ENCODE data around the gene IL3.

Gene IL3, protein sequence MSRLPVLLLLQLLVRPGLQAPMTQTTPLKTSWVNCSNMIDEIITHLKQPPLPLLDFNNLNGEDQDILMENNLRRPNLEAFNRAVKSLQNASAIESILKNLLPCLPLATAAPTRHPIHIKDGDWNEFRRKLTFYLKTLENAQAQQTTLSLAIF

DNA sequence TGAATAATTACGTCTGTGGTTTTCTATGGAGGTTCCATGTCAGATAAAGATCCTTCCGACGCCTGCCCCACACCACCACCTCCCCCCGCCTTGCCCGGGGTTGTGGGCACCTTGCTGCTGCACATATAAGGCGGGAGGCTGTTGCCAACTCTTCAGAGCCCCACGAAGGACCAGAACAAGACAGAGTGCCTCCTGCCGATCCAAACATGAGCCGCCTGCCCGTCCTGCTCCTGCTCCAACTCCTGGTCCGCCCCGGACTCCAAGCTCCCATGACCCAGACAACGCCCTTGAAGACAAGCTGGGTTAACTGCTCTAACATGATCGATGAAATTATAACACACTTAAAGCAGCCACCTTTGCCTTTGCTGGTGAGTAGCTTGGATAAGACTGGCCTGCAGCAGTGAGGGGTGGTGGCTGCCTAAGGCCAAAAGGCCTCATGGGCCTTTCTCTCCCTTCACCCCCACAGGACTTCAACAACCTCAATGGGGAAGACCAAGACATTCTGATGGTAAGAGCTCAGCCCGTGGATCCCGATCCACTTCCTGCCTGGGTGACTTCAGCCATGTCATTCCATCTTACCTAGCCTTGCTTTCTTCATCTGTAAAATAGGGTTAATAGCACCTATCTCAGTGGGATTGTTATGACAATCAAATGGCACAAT is at the start of gene IL3:
Gene IL3, plus strand, starts transcription at position 155 of the 661 bp plus-strand sequence. Its CDS starts 52 bp downstream, at position 207.
- Histone ChIP-seq H3K9me3 (ENCODE audit: low read length) (no peaks in the 10 kb centered on the region), H3K4me1 (ENCODE audit: insufficient read depth, low read length) (no peaks in the 10 kb centered on the region), H3K27me3 (ENCODE audit: insufficient read depth, low read length) (no peaks in the 10 kb centered on the region), H3K4me3 (ENCODE audit: low read length) (no peak within 1 kb of the TSS), H3K36me3 (ENCODE audit: insufficient read depth, low read length) (no peaks in the 10 kb centered on the region), H2AFZ (ENCODE audit: low read depth, low read length) (no peak within 1 kb of the TSS)

DNA sequence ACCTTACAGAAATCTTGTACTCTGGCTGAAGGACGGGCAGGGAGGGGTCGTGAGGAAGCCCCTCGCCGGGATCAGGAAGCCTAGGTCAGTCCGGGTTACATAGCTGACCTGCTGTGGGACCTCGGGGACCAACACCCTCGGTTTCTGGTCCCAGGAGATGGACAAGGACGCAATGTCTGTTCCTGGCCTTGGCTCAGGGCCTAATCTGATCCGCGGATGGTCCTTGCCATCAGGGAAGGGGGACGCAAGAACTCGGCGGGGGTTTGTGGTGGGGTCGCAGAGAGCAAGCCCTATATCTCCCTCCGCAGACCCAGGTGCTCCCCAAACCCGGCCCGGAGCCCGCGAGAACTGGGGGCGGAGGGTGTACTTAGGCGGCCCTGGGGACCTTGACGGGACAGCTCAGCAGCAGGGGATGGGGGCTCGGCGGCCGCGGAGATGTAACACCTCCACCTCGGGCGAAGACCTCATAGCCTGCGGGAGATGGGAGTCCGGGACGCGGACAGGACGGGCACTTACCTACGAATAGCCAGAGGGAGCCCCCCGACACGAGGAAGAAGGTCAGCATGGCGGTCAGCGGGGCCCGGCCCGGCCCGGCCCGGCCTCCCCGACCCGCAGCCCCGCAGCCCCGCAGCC is 49.4 kb upstream of the IL3 start:
- H3K9me3 ChIP-seq (ENCODE audit: low read length) = no peaks in the 10 kb centered on the region
- no peaks in the 10 kb centered on the region for H3K36me3 ChIP-seq (ENCODE audit: insufficient read depth, low read length)
- peaks cover 10% of the 10 kb centered on the region for H3K4me1 ChIP-seq (ENCODE audit: insufficient read depth, low read length)
- H3K4me3 ChIP-seq (ENCODE audit: low read length) = peak overlapping the region; percentile 51
- H2AFZ ChIP-seq (ENCODE audit: low read depth, low read length) = peak overlapping the region; percentile 91
- peaks cover 41% of the 10 kb centered on the region for H3K27me3 ChIP-seq (ENCODE audit: insufficient read depth, low read length)

DNA sequence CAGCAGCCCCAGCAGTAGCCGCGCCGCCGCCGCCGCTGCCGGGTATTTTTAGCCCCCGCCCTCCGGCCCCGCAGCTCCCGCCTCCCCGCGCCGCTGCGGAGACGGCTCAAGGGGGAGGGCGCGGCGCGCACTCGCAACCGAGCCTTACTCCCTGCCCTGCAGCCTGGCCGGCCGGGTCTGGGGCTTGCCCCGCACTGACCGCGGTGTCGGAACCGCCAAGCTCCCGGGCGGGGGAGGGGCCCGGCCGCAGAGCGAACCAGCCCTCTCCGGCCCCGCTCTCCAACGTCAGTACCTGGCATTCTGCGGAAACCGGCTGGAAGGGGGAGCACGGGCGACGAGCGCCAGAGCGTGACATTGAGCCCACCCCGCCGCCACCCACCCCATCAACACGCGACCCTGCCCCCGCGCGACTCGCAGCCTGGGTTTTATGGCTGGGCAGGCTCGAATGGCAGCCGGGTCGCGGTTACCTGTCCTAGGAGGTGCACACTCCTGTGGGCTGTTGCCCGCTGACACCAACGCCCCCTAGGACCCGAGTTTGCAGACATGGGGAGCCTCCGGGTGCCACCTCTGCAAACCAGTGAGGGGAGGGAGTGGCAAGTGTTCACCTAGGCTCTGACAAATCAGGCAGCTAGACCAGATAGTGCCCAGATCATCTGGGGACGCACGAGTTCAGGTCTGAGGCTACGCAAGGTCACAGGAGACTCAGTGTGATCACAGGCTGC is 48.7 kb upstream of the IL3 start, which contains the start of gene ACSL6:
Gene ACSL6, minus strand, starts transcription at position 37 of the 722 bp plus-strand sequence. CDS start 105 bp downstream, outside the sequence.
- H3K4me3 ChIP-seq (ENCODE audit: low read length) = peak within 1 kb of the TSS; percentile 51
- peak within 1 kb of the TSS; percentile 91 for H2AFZ ChIP-seq (ENCODE audit: low read depth, low read length)
- no peaks in the 10 kb centered on the region for H3K9me3 ChIP-seq (ENCODE audit: low read length)
- no peaks in the 10 kb centered on the region for H3K36me3 ChIP-seq (ENCODE audit: insufficient read depth, low read length)
- H3K27me3 ChIP-seq (ENCODE audit: insufficient read depth, low read length) = peaks cover 41% of the 10 kb centered on the region
- peaks cover 10% of the 10 kb centered on the region for H3K4me1 ChIP-seq (ENCODE audit: insufficient read depth, low read length)

DNA sequence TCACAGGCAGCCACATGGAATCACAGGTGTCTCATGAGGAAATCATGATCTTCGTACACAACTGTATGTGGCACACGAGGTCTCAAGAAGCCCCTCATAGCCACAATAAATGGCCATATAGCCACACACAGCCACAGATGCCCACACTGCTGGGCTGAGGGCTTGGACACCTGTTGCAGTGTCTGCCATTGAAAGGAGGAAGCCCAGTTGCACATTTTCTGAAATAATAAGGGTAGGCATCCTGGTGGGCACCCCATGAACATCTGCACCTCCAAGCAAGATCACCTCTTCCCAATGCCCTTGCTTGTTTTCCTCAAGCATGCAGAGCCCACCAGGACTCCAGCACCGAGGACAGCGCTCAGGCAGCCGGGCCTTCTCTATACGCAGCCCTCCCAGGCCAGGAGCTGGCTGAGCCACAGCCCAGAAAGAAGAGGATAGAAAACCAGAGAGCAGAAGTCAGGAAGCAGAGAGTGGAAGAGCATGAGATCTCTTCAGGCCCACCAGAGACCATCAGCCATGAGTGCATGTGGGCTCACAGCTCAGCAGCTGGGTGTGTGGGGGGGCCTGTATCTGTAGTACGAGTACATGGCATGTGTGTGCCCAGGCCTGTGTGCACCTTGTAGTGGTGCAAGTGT is 48.0 kb upstream of the IL3 start:
- H3K27me3 ChIP-seq (ENCODE audit: insufficient read depth, low read length) = peaks cover 41% of the 10 kb centered on the region
- H3K9me3 ChIP-seq (ENCODE audit: low read length) = no peaks in the 10 kb centered on the region
- no peaks in the 10 kb centered on the region for H3K36me3 ChIP-seq (ENCODE audit: insufficient read depth, low read length)
- H3K4me3 ChIP-seq (ENCODE audit: low read length) = peak overlapping the region; percentile 51
- no peak overlapping the region for H2AFZ ChIP-seq (ENCODE audit: low read depth, low read length)
- H3K4me1 ChIP-seq (ENCODE audit: insufficient read depth, low read length) = peaks cover 10% of the 10 kb centered on the region

DNA sequence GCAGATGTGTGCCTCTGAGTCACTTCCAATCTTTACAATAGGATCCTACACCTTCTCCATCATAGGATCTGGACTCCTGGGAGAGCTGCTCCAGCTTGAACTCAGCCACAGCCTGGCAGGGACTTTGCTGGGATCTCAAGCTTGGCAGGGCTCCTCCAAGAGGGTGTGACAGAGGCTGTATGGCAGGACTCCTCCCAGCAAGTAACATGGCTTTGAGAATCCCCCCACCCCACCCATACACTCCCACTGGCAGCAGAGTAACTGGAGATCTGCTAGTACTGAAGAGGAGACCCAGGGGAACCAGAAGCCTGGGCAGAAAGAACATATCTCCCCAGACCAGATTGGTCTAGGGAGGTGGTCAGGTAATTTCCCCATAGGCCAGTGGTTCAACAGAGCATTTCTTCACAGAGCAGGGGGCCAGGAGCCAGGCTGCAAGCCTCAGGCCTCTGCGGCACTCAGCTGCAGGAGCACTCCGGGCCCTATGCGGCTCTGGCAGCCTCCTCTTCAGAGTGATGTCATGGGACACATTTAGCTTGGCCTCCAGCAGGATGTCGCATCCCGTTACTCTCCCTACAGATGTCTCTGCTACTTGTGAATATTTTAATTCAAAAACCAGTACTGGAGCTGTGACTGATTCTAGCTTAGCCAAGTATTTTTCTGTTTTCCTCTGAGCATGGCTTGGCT is 47.3 kb upstream of the IL3 start:
- Histone ChIP-seq H3K9me3 (ENCODE audit: low read length) (no peaks in the 10 kb centered on the region), H3K36me3 (ENCODE audit: insufficient read depth, low read length) (no peaks in the 10 kb centered on the region), H2AFZ (ENCODE audit: low read depth, low read length) (no peak overlapping the region), H3K4me1 (ENCODE audit: insufficient read depth, low read length) (peaks cover 10% of the 10 kb centered on the region), H3K4me3 (ENCODE audit: low read length) (no peak overlapping the region), H3K27me3 (ENCODE audit: insufficient read depth, low read length) (peaks cover 41% of the 10 kb centered on the region)

DNA sequence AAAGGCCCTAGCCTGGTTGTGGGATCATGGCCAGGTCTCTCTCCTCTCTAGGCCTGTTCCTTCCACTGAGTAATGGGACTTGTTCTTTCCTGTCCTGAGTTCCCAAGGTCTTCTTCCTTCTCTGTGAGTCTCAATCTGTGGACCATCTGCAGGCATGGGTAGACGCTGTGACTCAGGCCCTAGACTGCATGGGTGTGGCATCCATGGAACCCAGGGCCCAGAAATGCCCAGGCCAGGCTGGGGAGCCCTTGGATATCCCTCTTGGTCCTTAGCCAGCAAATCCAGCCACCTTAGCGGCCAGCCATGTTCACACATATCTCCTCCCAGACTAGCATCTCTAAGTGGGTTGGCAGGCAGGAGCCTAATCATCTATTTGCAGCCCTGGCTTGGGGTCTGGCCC is 46.7 kb upstream of the IL3 start:
- Histone ChIP-seq H3K4me1 (ENCODE audit: insufficient read depth, low read length) (peaks cover 10% of the 10 kb centered on the region), H3K36me3 (ENCODE audit: insufficient read depth, low read length) (no peaks in the 10 kb centered on the region), H3K27me3 (ENCODE audit: insufficient read depth, low read length) (peaks cover 41% of the 10 kb centered on the region), H2AFZ (ENCODE audit: low read depth, low read length) (no peak overlapping the region), H3K4me3 (ENCODE audit: low read length) (no peak overlapping the region), H3K9me3 (ENCODE audit: low read length) (no peaks in the 10 kb centered on the region)

DNA sequence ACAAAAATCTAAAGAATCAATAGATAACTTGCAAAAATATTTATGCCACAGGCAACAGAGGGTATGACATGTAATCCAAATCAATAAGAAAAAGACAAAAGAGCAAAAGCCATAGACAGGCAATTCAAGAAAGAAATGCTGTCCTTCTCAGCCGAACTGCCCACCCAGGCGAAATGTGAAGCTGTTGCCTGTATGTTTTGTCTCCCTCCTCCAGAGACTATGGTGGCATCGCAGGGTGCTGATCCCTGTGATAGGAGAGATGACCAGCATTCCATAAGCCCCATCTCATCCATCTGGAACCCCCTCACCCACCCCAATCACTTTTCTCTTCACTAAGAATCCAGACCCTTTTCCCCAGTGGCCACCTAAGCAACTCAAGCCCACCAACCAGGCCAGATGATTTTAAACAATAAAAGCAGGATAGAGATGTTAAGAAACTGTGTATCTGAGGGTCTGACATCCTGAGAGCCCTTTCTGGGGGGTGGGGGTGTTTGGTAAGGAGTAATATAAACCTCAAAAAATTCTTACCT is 43.7 kb upstream of the IL3 start:
- no peaks in the 10 kb centered on the region for H3K36me3 ChIP-seq (ENCODE audit: insufficient read depth, low read length)
- H3K27me3 ChIP-seq (ENCODE audit: insufficient read depth, low read length) = peaks cover 19% of the 10 kb centered on the region
- H2AFZ ChIP-seq (ENCODE audit: low read depth, low read length) = no peak overlapping the region
- H3K4me3 ChIP-seq (ENCODE audit: low read length) = no peak overlapping the region
- peaks cover 3% of the 10 kb centered on the region for H3K4me1 ChIP-seq (ENCODE audit: insufficient read depth, low read length)
- no peaks in the 10 kb centered on the region for H3K9me3 ChIP-seq (ENCODE audit: low read length)

DNA sequence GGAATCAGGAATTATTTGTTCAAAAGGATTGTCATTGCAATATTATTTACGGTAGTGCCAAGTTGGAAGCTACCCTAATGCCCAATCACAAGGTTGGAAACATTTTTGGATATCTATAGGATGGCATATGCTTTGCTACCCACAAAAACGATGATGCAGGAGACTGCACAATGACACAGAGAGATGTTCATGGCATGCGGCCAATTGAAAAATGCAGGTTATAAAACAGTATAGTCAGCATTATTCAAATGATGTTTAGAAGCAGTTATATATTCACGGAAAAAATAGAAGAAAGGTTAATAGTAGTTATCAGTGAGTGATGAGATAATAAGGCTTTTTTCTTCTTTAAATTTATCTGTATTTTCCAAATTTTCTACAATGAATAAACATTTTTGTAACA is 43.1 kb upstream of the IL3 start:
- Histone ChIP-seq H3K4me1 (ENCODE audit: insufficient read depth, low read length) (no peaks in the 10 kb centered on the region), H3K27me3 (ENCODE audit: insufficient read depth, low read length) (peaks cover 13% of the 10 kb centered on the region), H2AFZ (ENCODE audit: low read depth, low read length) (no peak overlapping the region), H3K9me3 (ENCODE audit: low read length) (no peaks in the 10 kb centered on the region), H3K4me3 (ENCODE audit: low read length) (no peak overlapping the region), H3K36me3 (ENCODE audit: insufficient read depth, low read length) (no peaks in the 10 kb centered on the region)

DNA sequence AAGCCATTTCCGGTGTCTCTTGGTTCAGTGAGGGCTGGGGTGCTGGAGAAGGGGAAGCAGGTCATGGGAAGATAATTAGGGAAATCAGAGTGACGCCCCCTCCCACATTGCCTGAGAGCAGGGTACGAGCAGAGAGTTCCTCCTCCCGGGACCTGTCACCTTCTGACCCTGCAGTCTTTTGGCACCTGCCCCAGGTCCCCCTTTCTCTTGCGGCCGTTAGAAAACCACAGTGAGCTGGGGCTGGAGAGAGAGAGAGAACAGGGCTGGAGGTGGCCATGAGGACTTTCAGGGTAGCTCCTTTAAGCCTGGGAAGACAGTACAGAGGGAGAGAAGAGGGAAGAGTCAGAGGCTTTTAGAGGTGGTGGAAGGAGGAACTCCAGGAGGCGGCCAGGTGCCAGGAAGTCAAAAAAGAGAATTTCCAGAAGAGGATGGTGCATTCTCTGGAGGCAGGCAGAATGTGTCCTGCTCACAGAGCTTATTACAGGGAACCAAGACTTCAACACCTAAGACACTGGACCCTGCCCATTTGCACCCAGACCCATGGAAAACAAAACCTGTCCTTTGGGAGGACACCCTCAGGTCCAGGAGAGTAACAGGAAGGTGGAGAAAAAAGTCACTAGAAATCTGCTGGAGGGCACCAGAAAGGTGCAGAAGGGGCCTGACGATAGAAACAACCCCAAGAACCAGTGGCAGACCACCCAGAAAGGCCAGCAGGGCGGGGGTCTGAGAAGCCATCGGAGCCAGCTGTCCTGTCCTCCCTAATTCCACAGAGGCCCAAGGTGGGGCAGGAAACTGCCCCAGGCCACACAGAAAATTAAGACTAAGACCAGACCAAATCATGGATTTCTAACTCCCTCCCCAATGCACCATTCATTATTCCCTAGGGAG is 42.5 kb upstream of the IL3 start:
- Histone ChIP-seq H3K27me3 (ENCODE audit: insufficient read depth, low read length) (peaks cover 8% of the 10 kb centered on the region), H3K4me3 (ENCODE audit: low read length) (no peak overlapping the region), H3K4me1 (ENCODE audit: insufficient read depth, low read length) (no peaks in the 10 kb centered on the region), H3K36me3 (ENCODE audit: insufficient read depth, low read length) (no peaks in the 10 kb centered on the region), H3K9me3 (ENCODE audit: low read length) (no peaks in the 10 kb centered on the region), H2AFZ (ENCODE audit: low read depth, low read length) (no peak overlapping the region)

DNA sequence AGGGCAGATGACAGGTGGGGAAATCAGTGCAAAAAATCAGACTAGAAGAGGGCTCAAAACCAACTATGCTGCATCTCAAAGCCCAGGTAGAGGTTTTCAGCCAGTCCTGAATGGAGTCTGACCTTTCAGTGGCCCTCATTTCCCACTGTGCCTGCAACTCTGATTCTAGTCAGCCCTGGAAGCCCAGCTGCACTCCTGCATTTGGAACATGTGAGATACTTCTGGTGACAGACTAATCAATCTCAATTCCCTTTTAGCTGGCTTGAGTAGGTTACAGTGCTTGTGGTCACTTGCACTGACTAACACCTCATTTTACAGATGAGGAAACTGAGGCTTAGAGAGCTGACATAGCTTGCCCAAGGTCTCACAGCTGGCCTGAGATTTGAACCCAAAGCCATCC is 41.1 kb upstream of the IL3 start:
- Histone ChIP-seq H3K9me3 (ENCODE audit: low read length) (no peaks in the 10 kb centered on the region), H2AFZ (ENCODE audit: low read depth, low read length) (no peak overlapping the region), H3K4me1 (ENCODE audit: insufficient read depth, low read length) (no peaks in the 10 kb centered on the region), H3K36me3 (ENCODE audit: insufficient read depth, low read length) (no peaks in the 10 kb centered on the region), H3K4me3 (ENCODE audit: low read length) (no peak overlapping the region), H3K27me3 (ENCODE audit: insufficient read depth, low read length) (peaks cover 5% of the 10 kb centered on the region)

DNA sequence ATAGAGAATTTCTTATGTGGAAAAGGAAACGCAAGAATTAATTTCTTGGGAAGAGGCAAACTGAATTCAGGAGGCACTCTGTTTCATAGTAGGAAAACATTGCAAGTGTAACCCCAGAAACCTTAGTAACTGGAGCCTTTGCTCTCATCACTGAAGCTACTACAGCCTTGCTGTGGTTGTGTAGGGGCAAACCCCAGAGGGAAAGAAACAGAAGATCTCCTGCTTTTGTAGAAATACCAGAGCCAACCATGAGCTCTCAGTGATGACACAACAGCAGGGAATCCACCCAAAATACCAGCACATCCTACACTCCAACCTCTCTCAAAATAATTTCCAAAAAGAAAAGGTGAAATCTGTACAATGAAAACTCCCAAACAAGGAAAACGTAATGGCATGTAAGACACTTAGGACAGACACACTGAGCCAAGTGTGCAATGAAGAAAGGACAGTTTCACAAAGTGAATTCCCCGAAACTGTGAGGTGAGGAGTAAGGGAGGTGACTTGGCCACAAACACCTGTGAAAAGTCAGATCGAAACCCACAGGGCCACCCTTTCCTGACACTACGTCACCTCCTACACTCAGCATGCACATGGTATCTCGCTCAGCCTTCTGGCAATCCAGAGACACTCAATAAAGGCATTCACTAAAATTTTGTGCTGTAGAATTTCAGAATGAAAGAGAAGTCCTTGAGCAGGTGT is 40.4 kb upstream of the IL3 start:
- Histone ChIP-seq H3K4me1 (ENCODE audit: insufficient read depth, low read length) (no peaks in the 10 kb centered on the region), H3K9me3 (ENCODE audit: low read length) (no peaks in the 10 kb centered on the region), H3K4me3 (ENCODE audit: low read length) (no peak overlapping the region), H2AFZ (ENCODE audit: low read depth, low read length) (no peak overlapping the region), H3K36me3 (ENCODE audit: insufficient read depth, low read length) (no peaks in the 10 kb centered on the region), H3K27me3 (ENCODE audit: insufficient read depth, low read length) (peaks cover 5% of the 10 kb centered on the region)
